Measurements from ENCODE around the gene TTC7B. TPM values are rescaled to one million over a fixed set of nuclear protein-coding genes. Genes with fewer than 3 reads are reported as not detected.

TTC7B gene
- total RNA-seq, 4 donors from 2014 or later: 31.0 to 49.7 (median 45.1) TPM

DNA sequence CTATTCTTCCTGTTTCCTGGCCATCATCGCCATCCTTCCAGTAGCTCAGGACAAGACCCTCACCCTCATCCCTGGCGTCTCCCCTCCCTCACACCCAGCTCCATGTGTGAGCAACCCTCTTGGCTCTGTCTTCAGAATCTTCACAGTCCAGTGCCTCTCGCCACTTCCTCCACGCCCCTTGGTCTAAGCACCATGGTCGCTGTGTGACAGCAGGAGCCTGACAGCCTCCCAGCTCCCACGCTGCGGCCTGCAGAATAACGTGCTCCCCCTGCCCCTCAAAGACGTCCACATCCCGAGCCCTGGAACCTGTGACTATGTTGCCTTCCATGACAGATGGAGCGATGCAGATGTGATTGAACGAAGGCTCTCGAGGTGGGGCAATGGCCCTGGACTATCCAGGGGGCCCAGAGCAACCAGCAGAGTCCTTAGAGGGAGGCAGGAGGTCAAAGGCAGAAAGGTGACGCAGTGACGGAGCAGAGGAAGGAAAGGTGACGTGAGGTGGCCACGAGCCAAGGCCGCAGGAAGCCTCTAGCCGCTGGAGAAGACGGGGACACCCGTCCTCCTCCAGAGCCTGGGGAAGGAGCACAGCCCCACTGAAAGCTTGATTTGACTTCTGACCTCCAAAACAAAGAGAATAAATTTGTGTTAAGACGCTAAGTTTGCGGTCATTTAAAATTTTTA is 279.6 kb downstream of the TTC7B start:
- TF ChIP-seq, protein P1, sequence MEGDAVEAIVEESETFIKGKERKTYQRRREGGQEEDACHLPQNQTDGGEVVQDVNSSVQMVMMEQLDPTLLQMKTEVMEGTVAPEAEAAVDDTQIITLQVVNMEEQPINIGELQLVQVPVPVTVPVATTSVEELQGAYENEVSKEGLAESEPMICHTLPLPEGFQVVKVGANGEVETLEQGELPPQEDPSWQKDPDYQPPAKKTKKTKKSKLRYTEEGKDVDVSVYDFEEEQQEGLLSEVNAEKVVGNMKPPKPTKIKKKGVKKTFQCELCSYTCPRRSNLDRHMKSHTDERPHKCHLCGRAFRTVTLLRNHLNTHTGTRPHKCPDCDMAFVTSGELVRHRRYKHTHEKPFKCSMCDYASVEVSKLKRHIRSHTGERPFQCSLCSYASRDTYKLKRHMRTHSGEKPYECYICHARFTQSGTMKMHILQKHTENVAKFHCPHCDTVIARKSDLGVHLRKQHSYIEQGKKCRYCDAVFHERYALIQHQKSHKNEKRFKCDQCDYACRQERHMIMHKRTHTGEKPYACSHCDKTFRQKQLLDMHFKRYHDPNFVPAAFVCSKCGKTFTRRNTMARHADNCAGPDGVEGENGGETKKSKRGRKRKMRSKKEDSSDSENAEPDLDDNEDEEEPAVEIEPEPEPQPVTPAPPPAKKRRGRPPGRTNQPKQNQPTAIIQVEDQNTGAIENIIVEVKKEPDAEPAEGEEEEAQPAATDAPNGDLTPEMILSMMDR (IDR thresholded peaks at IDR 0.05; ENCODE audit: low read depth): no peak

DNA sequence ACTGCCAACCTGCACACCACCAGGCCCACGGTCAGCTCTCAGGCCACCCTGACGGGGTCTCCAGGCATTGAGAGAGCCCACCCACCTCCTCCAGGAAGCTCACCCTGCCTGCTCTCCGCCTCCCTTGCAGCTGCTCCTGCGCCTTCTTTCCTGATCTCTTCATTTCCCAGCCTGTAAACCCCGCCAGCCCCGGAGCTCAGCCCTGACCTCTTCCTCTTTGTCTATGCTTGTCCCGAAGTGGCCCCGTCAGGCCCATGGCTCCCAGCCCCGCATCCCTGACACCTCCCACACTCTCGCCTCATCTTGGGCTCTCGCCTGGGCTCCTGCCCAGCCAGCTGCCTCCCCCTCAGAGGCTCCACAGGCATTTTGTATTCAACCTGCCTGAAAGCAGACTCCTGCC is 280.1 kb downstream of the TTC7B start:
- TF ChIP-seq, protein P1 (IDR thresholded peaks at IDR 0.05; ENCODE audit: low read depth): no peak

DNA sequence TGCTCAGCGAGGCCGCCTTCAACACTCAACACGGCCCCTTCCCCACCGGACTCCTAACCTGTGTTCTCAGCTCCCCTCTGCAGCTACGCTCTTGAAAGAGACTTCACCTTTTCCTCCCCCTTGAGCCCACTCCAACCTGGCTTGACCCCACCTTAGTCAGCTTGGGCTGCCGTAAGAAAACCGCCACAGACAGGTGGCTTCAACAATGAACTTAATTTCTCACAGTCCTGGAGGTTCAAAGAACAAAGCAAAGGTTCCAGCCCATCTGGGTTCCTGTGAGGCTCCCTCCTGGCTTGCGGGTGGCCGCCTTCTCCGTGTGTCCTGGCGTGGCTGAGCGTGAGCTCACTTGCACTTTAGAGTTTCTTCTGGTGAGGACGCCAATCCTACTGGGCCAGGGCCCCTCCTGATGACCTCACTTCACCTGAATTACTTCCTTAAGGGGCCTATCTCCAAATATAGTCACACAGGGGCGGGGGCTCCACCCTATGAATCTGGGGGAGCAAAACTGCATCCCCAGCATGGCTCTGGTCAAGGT is 280.6 kb downstream of the TTC7B start:
- TF ChIP-seq, protein P1 (IDR thresholded peaks at IDR 0.05; ENCODE audit: low read depth): no peak

DNA sequence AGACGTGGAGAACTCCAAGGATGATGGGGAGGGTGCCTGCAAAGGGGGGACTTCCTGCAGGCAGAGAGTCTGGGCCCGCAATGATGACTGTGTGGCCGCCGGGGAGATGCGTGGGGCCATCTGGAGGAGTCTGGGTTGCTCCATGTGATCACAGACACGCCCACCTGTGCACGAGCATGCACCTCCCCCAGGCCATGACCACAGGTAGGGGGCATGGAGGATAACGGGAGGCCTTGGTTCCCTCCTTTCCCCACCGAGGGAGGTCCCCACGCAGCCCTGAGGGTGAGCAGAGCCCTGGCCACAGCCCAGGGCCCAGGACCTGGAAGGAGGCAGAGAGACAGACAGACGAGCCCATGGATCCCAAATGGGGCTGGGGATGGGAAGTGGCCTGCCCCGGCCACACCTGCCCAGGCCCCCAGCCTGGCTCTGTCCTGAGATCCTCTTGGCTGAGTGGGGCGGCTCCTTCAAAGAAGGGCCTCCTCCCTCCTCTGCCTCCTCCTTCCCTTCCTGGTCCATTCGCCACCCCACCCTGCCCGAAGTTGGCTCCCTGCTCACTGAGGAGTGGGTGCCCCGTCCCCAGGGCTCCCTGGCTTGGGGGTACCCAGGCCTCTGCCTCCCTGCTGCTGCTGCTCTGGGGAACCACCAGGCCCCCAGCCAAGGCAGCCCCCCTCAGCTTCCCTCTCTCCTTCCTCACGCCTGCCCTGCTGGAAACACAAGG is 281.2 kb downstream of the TTC7B start:
- TF ChIP-seq, protein P1 (IDR thresholded peaks at IDR 0.05; ENCODE audit: low read depth): no peak

DNA sequence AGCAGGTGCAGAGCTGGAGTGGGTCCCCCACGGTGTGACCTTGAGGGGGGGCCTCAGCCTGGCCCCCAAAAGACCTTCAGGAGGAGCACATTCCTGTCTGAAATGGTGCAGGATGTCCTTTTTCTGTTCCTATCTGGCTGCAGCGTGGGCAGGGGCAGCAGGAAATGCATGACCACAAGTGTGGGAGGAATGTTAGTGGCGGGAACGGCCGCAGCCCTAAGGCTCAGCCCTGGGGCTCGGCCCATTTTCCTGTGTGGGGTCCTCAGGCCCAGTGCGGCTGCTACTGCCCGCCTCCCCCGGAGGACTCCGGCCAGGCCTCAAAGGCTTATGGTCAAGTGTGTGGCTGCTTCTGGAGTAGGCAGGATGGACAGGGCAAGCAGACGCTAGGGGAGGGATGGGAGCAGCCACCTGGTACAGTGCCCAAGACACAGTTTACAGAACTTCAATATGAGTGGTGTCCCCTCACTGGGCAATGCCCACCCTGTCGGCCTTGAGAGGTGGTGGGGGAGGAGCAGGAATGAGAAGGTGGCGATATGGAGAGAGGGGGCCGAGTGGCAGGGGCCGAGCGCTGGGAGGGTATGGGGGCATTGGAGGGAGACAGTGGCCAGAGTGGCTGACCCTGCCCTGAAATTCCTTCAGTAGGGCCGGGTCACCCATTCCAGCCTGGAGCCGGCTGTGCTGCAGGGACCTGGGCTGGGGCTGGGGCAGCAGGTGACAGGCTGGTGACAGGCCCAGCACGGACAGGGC is 282.0 kb downstream of the TTC7B start:
- TF ChIP-seq, protein P1 (IDR thresholded peaks at IDR 0.05; ENCODE audit: low read depth): no peak

DNA sequence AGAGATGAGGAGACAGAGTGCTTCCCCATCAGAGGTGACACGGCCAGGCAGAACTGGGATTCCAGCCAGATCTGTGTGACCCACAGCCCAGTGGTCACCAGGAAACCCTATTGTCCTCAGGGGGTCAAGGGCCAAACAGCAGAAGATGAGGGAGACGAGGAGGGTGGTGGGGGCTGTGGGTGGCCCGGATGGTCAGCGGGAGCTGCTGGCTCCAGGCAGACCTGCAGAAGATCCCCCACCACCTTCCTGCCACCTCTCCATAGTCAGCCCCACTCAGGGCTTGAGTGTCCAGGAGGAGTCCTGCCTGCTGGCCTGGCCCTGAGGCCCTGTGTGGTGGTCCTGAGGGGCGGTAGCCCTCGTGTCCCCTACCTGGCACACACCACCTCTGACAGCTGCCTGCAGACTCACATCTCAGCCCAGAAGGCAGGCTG is 282.6 kb downstream of the TTC7B start:
- TF ChIP-seq, protein P1 (IDR thresholded peaks at IDR 0.05; ENCODE audit: low read depth): no peak

All from subcutaneous adipose tissue (tissue), 4 donors.